ENCODE results near the gene EHMT1.

EHMT1 gene

DNA sequence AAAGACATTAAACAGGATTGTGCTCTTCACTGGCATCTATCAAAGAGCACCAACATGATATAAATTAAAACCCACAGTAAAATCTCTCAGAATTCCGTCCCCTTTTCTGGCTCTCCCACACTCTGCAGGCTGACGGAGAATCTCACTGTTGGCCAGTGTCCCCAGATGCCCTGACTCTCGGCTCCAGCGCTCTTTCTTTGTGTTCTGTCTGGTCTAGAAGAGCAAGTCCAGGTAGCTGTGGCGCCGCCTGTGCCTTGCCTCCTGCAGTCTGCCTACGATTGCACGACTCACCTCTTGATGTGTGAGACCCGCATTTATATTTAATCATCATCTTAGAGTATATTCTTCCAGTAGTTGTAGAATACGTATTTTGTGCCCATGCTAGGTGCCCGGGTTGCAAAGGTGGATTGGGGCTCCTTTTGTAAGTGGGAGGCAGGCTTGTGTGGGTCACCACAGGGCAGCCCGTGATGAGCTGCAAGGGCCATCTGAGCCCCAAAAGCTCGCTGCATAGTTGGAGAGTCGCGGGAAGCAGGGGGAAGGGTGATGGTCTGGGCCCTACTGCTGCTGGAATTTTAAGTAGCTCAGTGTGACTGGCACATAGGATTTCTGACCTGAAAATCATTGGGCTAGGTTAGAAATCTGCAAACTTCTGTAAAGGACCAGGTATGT is 55.6 kb downstream of the EHMT1 start:
- no peak for FAIRE-seq

DNA sequence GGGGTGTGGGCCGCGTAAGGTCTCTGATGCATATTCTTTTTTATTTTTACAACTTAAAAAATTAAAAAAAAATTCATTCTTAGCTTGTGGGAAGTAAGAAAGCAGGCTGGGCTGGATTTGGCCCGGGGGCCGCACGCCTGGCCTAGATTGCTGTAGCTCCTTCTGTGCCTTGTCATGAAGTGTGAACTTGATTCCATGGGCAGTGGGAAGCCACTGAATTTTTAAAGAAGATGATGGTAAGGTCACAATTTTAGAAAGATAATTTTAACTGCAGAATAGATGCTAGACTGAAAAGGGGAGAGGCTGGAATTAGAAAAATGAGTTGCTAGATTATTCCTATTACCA is 56.1 kb downstream of the EHMT1 start:
- FAIRE-seq, result no peak

- no peak for FAIRE-seq
These were observed 58.2 kb downstream of the EHMT1 start for GRCh38 chr9:137676998-137677397.

DNA sequence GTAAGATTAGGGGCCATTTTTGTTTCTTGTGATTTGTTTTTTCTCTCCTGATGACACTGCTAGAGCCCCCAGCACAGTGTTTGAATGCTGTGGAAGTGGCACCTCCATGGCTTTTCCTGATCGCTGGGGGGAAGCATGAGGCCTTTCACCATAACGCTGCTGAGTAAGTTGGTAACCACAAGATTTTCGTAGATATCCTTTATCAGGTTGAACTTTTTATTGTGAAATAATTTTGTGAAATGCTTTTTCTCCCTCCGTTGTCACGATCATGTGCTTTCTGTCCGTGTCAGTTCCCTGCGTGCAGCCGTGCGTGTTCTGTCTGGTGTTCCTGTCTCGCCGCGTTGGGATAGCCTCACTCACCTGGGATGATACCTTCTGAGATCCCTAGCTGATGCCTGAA is 59.4 kb downstream of the EHMT1 start:
- FAIRE-seq, result no peak

- no peak for FAIRE-seq
These were observed 60.4 kb downstream of the EHMT1 start for GRCh38 chr9:137679249-137679648.

- FAIRE-seq, result no peak
These were observed 61.0 kb downstream of the EHMT1 start for GRCh38 chr9:137679695-137680305.

DNA sequence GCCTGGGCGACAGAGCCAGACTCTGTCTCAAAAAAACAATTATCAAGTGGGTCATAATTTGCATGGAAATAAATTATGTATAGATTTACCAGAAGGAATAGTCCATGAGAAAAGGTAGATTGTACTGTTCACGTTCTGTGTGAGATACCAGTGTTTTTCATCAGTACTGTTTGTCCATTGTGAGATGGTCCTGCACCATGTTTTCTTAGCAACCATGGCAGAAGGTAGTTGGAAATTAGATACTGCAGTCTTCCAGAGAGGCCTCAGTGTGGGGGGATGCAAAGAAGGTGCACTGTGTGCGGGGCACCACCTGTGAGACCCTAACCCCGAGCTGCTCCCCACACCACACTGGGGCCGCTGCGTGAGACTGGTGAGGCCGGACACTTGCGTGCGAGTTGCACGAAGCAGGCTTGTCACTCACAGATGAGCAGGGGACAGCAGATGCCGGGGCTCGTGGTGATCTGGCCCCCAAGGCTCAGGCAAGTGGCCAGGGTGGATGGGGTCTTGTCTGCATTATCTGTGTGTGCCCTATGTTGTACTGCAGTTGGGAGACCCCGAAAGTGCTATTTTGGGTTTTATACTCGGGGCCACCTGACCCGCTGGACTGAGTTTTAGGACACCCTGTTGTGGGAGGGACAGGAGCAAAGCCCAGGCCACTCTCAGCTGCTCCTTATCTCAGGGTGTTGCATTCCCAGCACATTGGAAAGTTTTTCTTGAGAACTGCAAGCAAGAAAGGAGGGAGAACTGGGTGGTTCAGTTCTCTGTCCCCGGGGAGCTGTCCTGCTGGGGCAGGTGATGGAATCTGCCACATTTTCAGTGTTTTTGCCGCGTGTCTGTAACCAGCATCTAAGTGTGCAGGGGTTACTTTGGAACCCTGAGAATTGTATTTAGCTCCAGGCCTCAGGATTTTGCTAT is 61.9 kb downstream of the EHMT1 start:
- FAIRE-seq, result no peak

DNA sequence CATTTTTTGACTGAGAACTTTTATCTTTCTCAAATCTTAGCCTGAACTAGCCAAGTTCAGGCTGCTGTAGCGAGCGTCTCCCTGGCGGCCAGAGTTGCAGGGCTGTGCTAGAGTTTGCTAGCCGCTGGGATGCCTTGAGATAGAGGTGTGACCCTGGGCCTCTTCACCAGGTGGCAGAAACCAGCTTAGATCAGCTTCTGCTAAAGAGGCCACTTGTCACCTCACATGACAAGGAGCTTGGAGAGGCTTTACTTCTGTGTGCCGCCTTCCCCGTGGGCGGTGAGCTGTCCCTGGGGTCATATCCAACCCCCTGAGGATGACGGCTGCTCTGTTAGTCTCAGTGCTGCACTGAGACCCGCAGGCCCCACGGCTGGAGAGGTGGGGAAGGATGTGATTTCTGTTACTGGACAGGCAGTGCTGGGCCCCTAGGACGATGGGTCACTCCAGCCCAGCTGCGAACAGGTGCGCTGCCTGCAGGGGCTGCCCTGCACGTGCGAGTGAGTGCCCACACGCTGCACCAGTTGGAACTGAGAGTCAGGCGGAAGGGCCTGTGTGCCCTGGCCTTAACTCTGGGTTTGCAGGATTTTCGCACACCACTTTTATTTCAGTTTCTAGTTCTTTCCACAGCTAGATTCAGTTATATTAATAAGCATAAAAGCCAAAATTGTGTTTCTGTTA is 63.8 kb downstream of the EHMT1 start:
- no peak for FAIRE-seq

GRCh38 chr9:137683262-137683864 is 64.6 kb downstream of the EHMT1 start:
- no peak for FAIRE-seq

DNA sequence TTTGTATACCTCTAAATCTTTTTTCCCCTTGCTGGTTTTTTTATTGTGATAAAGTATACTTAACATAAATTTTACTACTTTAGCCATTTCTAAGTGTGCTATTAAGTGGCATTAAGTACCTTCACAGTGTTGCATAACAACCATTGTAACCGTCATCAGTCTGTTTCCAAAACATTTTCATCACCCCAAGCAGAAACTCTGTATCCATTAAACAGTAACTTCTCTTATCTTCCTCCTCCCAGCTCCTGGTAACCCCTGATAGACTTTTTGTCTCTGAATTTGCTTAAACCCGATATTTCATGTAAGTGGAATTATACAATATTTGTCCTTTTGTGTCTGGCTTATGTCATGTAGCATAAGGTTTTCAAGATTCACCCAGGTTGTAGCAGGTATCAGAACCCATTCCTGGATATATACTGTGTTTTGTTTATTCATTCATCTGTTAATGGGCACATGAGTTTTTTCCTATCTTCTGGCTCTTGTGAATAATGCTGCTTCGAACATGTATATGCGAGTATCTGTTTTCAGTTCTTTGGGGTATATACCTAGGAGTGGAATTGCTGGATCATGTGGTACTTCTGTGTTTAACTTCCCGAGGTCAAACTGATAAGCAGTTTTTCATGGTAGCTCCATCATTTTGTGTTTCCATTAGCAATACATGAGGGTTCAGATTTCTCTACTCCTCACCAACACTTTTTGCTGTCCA is 66.4 kb downstream of the EHMT1 start:
- FAIRE-seq, result no peak

DNA sequence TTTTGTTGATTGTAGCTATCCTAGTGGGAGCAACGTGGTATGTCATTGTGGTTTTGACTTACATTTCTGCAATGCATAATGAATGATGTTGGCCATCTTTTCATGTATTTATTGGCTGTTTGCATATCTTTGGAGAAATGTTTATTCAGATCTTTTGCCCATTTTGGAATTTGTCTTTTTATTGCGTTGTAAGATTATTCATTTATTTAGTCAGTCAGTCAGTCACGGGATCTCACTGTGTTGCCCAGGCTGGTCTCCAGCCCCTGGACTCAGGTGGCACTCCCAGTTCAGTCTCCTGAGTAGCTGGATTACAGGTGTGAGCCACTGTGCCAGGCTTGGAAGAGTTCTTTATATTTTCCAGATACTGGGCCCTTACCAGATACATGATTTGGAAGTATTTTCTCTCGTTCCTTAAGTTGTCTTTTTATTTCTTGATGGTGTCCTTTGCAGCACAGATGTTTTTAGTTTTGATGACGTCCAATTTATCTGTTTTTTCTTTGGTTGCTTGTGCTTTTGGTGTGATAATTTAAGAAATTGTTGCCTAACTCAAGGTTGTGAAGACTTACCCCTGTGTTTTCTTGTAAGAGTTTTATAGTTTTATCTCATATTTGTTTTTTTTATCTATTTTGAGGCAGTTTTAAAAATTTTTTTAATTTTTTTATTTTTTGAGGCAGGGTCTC is 67.1 kb downstream of the EHMT1 start:
- FAIRE-seq, result no peak

DNA sequence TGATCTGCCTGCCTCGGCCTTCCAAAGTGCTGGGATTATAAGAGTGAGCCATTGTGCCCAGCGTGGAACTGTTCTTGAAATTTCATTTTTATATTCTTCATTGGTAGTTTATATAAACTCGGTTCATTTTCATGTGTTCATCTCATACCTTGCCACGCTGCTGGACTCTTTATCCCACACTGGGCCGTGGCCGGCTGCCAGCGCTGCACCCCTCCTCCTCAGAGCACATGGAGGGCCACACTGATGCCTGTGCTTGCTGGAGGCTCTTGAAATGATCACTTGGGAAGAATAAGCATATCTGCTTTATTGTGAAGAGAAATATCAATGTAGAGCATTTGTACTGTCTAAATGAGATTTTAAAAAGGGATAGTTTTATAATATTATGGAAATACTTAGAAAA is 69.5 kb downstream of the EHMT1 start:
- FAIRE-seq, result no peak

- no peak for FAIRE-seq
These were observed 69.9 kb downstream of the EHMT1 start for GRCh38 chr9:137688725-137689124.

GRCh38 chr9:137689745-137690529 is 71.1 kb downstream of the EHMT1 start:
- no peak for FAIRE-seq

DNA sequence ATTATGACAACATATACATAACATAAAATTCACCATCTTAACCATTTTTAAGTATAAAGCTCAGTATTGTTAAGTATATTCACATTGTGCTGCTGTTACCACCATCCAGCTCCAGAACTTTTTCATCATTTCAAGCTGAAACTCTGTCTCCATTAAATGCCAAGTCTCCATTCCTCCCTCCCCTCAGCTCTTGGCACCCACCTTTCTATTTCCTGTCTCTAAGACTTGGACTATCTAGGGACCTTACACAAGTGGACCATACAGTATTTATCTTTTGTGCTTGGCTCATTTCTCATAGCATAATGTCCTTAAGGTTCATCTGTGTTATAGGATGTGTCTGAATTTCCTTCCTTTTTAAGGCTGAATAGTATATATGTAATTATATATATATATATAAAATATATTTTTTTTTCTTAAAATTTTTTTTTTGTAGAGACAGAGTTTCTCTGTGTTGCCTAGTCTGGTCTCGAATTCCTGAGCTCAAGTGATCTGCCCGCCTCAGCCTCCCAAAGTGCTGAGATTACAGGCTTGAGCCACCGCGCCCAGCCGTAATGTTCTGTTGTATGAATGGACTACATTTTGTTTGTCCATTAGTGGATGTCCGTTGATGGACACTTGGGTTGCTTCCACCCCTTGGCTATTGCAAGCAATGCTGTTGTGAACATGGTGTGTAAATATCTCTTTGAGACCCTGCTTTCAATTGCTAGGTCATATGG is 72.3 kb downstream of the EHMT1 start:
- no peak for FAIRE-seq

GRCh38 chr9:137691646-137692351 is 73.0 kb downstream of the EHMT1 start:
- no peak for FAIRE-seq

- FAIRE-seq, result no peak
These were observed 75.6 kb downstream of the EHMT1 start for GRCh38 chr9:137694236-137694959.

DNA sequence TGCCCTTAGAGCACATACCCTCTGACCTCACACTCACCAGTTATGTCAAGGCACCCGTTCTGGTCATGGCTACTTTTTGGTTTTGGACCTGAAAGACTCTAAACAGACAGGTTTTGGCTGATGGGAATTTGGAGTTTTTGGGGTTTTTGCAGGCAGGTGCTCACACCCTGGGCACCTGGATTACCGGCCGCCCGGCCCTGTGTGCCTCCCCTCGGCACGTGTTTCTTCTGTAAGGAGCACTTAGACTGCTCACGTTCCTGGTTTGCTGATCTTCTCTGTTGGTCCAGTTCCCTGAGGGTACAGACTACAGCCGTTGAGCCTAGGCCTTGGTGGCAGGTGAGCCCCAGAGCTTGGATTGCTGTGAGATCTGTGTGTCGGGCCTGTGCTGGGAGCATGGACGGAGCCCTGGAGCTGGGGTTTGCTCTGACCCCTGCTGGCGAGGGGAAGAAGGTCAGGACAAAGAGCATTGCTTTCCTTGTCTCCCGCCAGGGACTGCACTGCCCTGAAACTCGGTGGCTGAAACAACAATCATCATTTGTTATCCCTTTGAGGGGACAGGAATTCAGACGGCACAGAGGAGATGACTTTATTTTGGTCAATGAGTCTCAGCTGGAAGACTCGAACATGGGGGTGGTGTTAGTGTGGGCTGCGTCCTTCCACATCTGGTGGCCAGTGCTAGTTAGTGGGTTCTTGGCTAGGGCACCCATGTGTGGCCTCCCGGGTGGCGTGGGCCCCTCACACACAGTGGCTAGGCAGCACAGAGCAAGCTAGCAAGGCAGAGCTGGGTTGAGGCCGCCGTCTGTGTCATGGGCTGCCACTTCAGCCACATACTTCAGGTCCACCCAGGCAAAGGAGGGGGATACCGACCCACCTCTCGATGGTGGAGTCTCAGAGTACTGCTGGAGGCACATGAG is 76.4 kb downstream of the EHMT1 start:
- FAIRE-seq, result no peak
